Activated CD8-positive, alpha-beta memory T cell treated with anti-CD3 and anti-CD28 coated beads for 48 hours (primary cell): ENCODE results near the gene SDC1.

ENCODE experiments used
- DNase-seq, 3 experiments: peaks; one replicate each; pipeline ENCODE4 v3.0.0-alpha.2; 2020; ENCODE audit warnings: low read depth in 2 of 3, low spot score in 2 of 3

The SDC1 gene

GRCh38 chr2:20150806-20151571 lies 73.9 kb downstream of the SDC1 start:
- no peak for DNase-seq
